Bronchial epithelial cell (primary cell): ENCODE data around the gene MICAL2. TPM values are rescaled to one million over a fixed set of nuclear protein-coding genes. Genes with fewer than 3 reads are reported as not detected.

Source experiments
- DNase-seq: peaks from one replicate; pipeline ENCODE4 v3.0.0-alpha.2; 2010; ENCODE audit warnings: low read depth
- FAIRE-seq: peaks from 2 replicates; lab custom pipeline; 2011; peaks lifted over from hg19 to GRCh38; lab: Jason Lieb, UNC
- H3K27me3 ChIP-seq: 2 replicates; pipeline ENCODE4 v1.5.1; 2011; ENCODE audit warnings: low read length; ENCODE audit not compliant: control insufficient read depth, insufficient read depth
- H3K36me3 ChIP-seq: 2 replicates; pipeline ENCODE4 v1.5.1; 2011; ENCODE audit warnings: low read length; ENCODE audit not compliant: control insufficient read depth, insufficient read depth
- H3K4me3 ChIP-seq: 2 replicates; pipeline ENCODE4 v1.5.1; 2011; ENCODE audit warnings: mild to moderate bottlenecking, low read depth, low read length, control low read depth
- CTCF ChIP-seq: IDR thresholded peaks from 2 replicates; pipeline ENCODE4 v1.5.1; 2011; ENCODE audit warnings: mild to moderate bottlenecking, moderate library complexity, low read length, control low read depth, inconsistent platforms; ENCODE audit not compliant: insufficient read depth, severe bottlenecking
- total RNA-seq: library from RNA; depleted of rRNA; stranded (reverse); fragments of >200 nt; gene quantifications from 2 replicates; pipeline ENCODE4 v1.2.1, GENCODE V29; 2014

The MICAL2 gene, protein sequence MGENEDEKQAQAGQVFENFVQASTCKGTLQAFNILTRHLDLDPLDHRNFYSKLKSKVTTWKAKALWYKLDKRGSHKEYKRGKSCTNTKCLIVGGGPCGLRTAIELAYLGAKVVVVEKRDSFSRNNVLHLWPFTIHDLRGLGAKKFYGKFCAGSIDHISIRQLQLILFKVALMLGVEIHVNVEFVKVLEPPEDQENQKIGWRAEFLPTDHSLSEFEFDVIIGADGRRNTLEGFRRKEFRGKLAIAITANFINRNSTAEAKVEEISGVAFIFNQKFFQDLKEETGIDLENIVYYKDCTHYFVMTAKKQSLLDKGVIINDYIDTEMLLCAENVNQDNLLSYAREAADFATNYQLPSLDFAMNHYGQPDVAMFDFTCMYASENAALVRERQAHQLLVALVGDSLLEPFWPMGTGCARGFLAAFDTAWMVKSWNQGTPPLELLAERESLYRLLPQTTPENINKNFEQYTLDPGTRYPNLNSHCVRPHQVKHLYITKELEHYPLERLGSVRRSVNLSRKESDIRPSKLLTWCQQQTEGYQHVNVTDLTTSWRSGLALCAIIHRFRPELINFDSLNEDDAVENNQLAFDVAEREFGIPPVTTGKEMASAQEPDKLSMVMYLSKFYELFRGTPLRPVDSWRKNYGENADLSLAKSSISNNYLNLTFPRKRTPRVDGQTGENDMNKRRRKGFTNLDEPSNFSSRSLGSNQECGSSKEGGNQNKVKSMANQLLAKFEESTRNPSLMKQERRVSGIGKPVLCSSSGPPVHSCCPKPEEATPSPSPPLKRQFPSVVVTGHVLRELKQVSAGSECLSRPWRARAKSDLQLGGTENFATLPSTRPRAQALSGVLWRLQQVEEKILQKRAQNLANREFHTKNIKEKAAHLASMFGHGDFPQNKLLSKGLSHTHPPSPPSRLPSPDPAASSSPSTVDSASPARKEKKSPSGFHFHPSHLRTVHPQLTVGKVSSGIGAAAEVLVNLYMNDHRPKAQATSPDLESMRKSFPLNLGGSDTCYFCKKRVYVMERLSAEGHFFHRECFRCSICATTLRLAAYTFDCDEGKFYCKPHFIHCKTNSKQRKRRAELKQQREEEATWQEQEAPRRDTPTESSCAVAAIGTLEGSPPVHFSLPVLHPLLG
- 75.0 and 95.9 TPM in 2 replicates for total RNA-seq

DNA sequence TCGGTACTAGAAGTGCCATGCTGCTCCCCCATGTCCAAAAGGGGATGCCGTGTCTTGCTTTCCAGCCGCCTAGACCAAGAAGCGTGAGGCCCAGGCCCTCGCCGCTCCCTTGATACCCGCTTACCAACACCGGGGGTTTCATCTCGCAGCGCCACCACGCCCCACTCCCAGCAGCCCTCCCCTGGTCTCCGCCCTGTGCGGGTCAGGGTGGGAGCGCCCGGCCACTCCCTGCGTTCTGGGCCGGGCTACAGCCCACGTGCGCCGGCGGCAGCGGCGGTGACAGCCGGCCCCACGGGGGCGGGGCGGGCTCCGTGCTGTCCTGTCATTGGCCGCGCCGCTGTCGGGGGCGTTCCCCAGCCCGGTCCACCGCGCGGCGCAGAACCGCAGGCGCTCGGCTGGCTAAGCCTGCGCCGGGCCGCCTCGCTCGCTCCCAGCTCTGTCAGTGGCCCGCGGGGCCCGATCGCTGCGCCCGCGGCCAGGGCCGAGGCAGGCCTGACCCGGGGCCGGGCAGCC lies at the start of gene MICAL2:
Gene MICAL2 (plus strand): TSS at position 390 of the 513 bp plus-strand sequence. CDS start 51,566 bp downstream, outside the sequence.
- no peak for FAIRE-seq
- Histone ChIP-seq H3K4me3 (peak within 1 kb of the TSS; percentile 71), H3K36me3 (peaks cover 5% of the 10 kb centered on the region), H3K27me3 (no peaks in the 10 kb centered on the region)
- DNase-seq = peak; percentile 79
- TF ChIP-seq CTCF = no peak

- DNase-seq (no peak), FAIRE-seq (no peak)
- H3K27me3 ChIP-seq = no peaks in the 10 kb centered on the region
- H3K4me3 ChIP-seq = no peak overlapping the region
- H3K36me3 ChIP-seq = no peaks in the 10 kb centered on the region
- no peak for TF ChIP-seq CTCF
These were observed 48.4 kb upstream of the MICAL2 start for GRCh38 chr11:12061851-12062560.

DNA sequence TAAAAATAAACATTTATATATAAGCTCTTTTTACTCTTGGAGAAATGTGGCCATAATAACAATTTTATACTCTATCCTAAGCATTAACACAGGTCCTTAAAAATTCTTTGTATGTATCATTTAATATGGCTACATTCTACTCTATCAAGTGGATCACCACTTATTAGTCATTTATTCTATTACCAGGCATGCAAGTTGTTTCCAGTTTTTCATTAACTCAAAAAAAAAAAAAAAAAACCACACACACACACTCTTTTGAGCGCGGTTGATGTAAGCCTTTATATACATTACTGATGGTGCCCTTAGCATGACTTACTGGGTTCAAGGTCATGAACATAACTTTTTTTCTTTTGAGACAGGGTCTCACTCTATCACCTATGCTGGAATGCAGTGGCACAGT lies 47.1 kb upstream of the MICAL2 start:
- Histone ChIP-seq H3K36me3 (no peaks in the 10 kb centered on the region), H3K4me3 (no peak overlapping the region), H3K27me3 (no peaks in the 10 kb centered on the region)
- TF ChIP-seq CTCF = no peak
- DNase-seq = no peak
- no peak for FAIRE-seq

- no peaks in the 10 kb centered on the region for H3K36me3 ChIP-seq
- no peak overlapping the region for H3K4me3 ChIP-seq
- peak; percentile 79 for DNase-seq
- TF ChIP-seq CTCF = no peak
- FAIRE-seq = no peak
- H3K27me3 ChIP-seq = no peaks in the 10 kb centered on the region
These were observed 46.0 kb upstream of the MICAL2 start for GRCh38 chr11:12064136-12064953.
